HepG2 (cell line): Measurements from ENCODE around the gene SH2D5. TPM values are rescaled to one million over a fixed set of nuclear protein-coding genes. Genes with fewer than 3 reads are reported as not detected.

ENCODE experiments used
- ATAC-seq: fragments of 200-7000 bp; cut with Tn5 transposase; 3 replicates; pipeline ENCODE4 v1.9.1; 2020; ENCODE audit warnings: mild to moderate bottlenecking, moderate library complexity
- BruUV-seq: library from RNA; stranded (reverse); fragments of 400-500 nt; replicated peaks from 2 replicates; lab custom pipeline; 2021; lab: Mats Ljungman, UMichigan
- CTCF ChIA-PET: fragments of 300-600 bp; formaldehyde crosslinking; extraction: SDS; loops from one replicate; lab custom pipeline; 2021; ENCODE audit warnings: low total read pairs, inconsistent platforms, low intra/inter-chr PET ratio; lab: Yijun Ruan, JAX
- POLR2A ChIA-PET: fragments of 350-600 bp; sonication (Branson Sonifier 250); formaldehyde crosslinking; loops from one replicate; lab custom pipeline; 2020; ENCODE audit warnings: antibody characterized with exemption, inconsistent platforms; lab: Yijun Ruan, JAX
- DNase-seq: peaks from one replicate; pipeline ENCODE4 v3.0.0-alpha.2; 2015; ENCODE audit warnings: low spot score
- FAIRE-seq: peaks from 3 replicates; lab custom pipeline; 2011; peaks lifted over from hg19 to GRCh38; lab: Jason Lieb, UNC
- H2AFZ ChIP-seq: one replicate; pipeline ENCODE4 v1.6.1; 2011; ENCODE audit warnings: low read length, inconsistent platforms
- H3K27ac ChIP-seq: fragments of 300-600 bp; 3 replicates; pipeline ENCODE4 v1.8.0; 2011; ENCODE audit warnings: mixed run types, mild to moderate bottlenecking, mixed read lengths, low read length, inconsistent platforms; ENCODE audit not compliant: insufficient read depth; ENCODE audit errors: extremely low read length
- H3K27me3 ChIP-seq, 2 experiments: fragments of 200-600 bp in 1 of 2; 2 replicates in 1 of 2; 3 replicates in 1 of 2; pipeline versions ENCODE4 v1.6.0 to v1.8.0; 2011; ENCODE audit warnings: low read length in 2 of 2, mild to moderate bottlenecking in 2 of 2, moderate library complexity in 2 of 2, inconsistent platforms in 1 of 2; ENCODE audit not compliant: insufficient read depth in 2 of 2, control insufficient read depth in 1 of 2
- H3K36me3 ChIP-seq, 2 experiments: fragments of 200-600 bp in 1 of 2; replicated peaks in 1 of 2; 2 replicates in 1 of 2; 3 replicates in 1 of 2; pipeline versions ENCODE4 v1.5.1 to v1.8.0; 2011; ENCODE audit warnings: low read length in 2 of 2, inconsistent platforms in 1 of 2; ENCODE audit not compliant: insufficient read depth in 2 of 2, control insufficient read depth in 1 of 2
- H3K4me1 ChIP-seq: 2 replicates; pipeline ENCODE4 v1.5.1; 2012; ENCODE audit warnings: low read length, inconsistent platforms; ENCODE audit not compliant: insufficient read depth
- H3K4me2 ChIP-seq: 2 replicates; pipeline ENCODE4 v1.6.0; 2011; ENCODE audit warnings: low read depth, low read length, inconsistent platforms
- H3K4me3 ChIP-seq, 3 experiments: fragments of 200-600 bp in 1 of 3; sonication (generic), shearing (Covaris generic) in 1 of 3; replicated peaks in 1 of 3; 2 replicates each; pipeline ENCODE4 v1.5.1; 2011 to 2016; ENCODE audit warnings: low read length in 3 of 3, inconsistent platforms in 2 of 3, low read depth in 2 of 3, mild to moderate bottlenecking in 2 of 3, control low read depth in 1 of 3, mixed read lengths in 1 of 3; ENCODE audit not compliant: insufficient read depth in 1 of 3
- H3K79me2 ChIP-seq: one replicate; pipeline ENCODE4 v1.6.1; 2011; ENCODE audit warnings: low read length, inconsistent platforms; ENCODE audit not compliant: insufficient read depth
- H3K9ac ChIP-seq: 2 replicates; pipeline ENCODE4 v1.6.0; 2011; ENCODE audit warnings: mild to moderate bottlenecking, low read depth, low read length, inconsistent platforms; ENCODE audit not compliant: insufficient read depth
- H3K9me3 ChIP-seq: 2 replicates; pipeline ENCODE4 v1.5.1; 2012; ENCODE audit warnings: mild to moderate bottlenecking, low read length
- H4K20me1 ChIP-seq: 2 replicates; pipeline ENCODE4 v1.6.0; 2011; ENCODE audit warnings: inconsistent platforms, mild to moderate bottlenecking, low read length, moderate library complexity; ENCODE audit not compliant: insufficient read depth
- EZH2 ChIP-seq: conservative IDR thresholded peaks from 2 replicates; pipeline ENCODE4 v1.6.1; 2012; ENCODE audit warnings: mild to moderate bottlenecking, low read depth, low read length, moderate library complexity
- FOXM1 ChIP-seq: sonication (generic); formaldehyde crosslinking; IDR thresholded peaks from 2 replicates; pipeline ENCODE4 v1.5.0; 2020; ENCODE audit warnings: missing genetic modification reagents
- HNRNPK ChIP-seq: fragments of 200-400 bp; formaldehyde crosslinking; IDR thresholded peaks from 2 replicates; pipeline ENCODE4 v1.6.1; 2018; ENCODE audit warnings: low read length, low read depth, moderate library complexity, mild to moderate bottlenecking; ENCODE audit not compliant: poor library complexity, severe bottlenecking
- NAIF1 ChIP-seq: sonication (generic); formaldehyde crosslinking; IDR thresholded peaks from 2 replicates; pipeline ENCODE4 v1.5.0; 2020; ENCODE audit warnings: mild to moderate bottlenecking, missing genetic modification reagents, borderline replicate concordance
- PAXIP1 ChIP-seq: sonication (generic); formaldehyde crosslinking; conservative IDR thresholded peaks from 2 replicates; pipeline ENCODE4 v1.4.0; 2020; ENCODE audit warnings: mild to moderate bottlenecking, missing genetic modification reagents, moderate library complexity
- RFX1 ChIP-seq: fragments of 450-650 bp; IDR thresholded peaks from 2 replicates; pipeline ENCODE4 v1.6.1; 2017
- SAP130 ChIP-seq: IDR thresholded peaks from 2 replicates; pipeline ENCODE4 v1.6.1; 2016; ENCODE audit warnings: low read depth
- SP5 ChIP-seq: IDR thresholded peaks from 2 replicates; pipeline ENCODE4 v1.6.1; 2016; ENCODE audit warnings: low read depth, borderline replicate concordance
- ZBTB21 ChIP-seq: sonication (generic); formaldehyde crosslinking; IDR thresholded peaks from 2 replicates; pipeline ENCODE4 v1.4.0; 2020; ENCODE audit warnings: missing genetic modification reagents
- ZBTB40 ChIP-seq, 2 experiments: fragments of 450-650 bp in 1 of 2; sonication (generic) in 1 of 2; formaldehyde crosslinking in 1 of 2; IDR thresholded peaks; 2 replicates each; pipeline versions ENCODE4 v1.6.1 to v1.8.0; 2016 to 2022; ENCODE audit warnings: antibody characterized with exemption in 1 of 2, mild to moderate bottlenecking in 1 of 2, missing genetic modification reagents in 1 of 2
- ZNF556 ChIP-seq: sonication (generic); formaldehyde crosslinking; IDR thresholded peaks from 2 replicates; pipeline ENCODE4 v1.4.0; 2020; ENCODE audit warnings: mild to moderate bottlenecking, missing genetic modification reagents, borderline replicate concordance
- ZNF768 ChIP-seq: sonication (generic); formaldehyde crosslinking; IDR thresholded peaks from 2 replicates; pipeline ENCODE4 v1.4.0; 2020; ENCODE audit warnings: missing genetic modification reagents
- WGBS: methylation state at CpG from one replicate; pipeline ENCODE4 v1.1.6; 2017; ENCODE audit warnings: low lambda C conversion rate; 5-methylcytosine and 5-hydroxymethylcytosine counted together
- in situ Hi-C: cut with HindIII; loops from 2 replicates; pipeline ENCODE4 v1.10.0; 2017; ENCODE audit warnings: low pct_unique_long_range_greater_than_20kb; ENCODE audit not compliant: extremely low pct_ligation_motif_present
- intact Hi-C: fragments of 100-400 bp; cut with micrococcal nuclease; formaldehyde crosslinking; loops from one replicate; pipeline ENCODE4 v1.10.0; 2022; ENCODE audit not compliant: unreplicated experiment
- polyA plus RNA-seq, 8 experiments: library from polyadenylated mRNA; depleted of rRNA in 3 of 8; stranded (reverse) in 7 of 8; unstranded in 1 of 8; fragments of >200 nt; fragmentation: Illumina TruSeq in 4 of 8; extraction: Trizol in 4 of 8; gene quantifications; 2 replicates each; pipeline versions ENCODE4 v1.2.1 to v1.2.3, GENCODE V29; 2011 to 2016; ENCODE audit warnings: low read depth in 4 of 8, missing spikeins in 1 of 8, mixed read lengths in 1 of 8; ENCODE audit not compliant: insufficient read depth in 1 of 8
- total RNA-seq, 5 experiments: library from RNA; depleted of rRNA; stranded (reverse); fragments of >200 nt; fragmentation: Illumina TruSeq; extraction: Trizol; gene quantifications; 2 replicates each; pipeline ENCODE4 v1.2.3, GENCODE V29; 2016; ENCODE audit warnings: low read depth in 1 of 5

Gene SH2D5
- total and polyA plus RNA-seq, 2 of the 13 experiments (the other 11 are each of a cell fraction or from before 2014, with no cell fraction given), result 1.2 to 3.4 TPM

DNA sequence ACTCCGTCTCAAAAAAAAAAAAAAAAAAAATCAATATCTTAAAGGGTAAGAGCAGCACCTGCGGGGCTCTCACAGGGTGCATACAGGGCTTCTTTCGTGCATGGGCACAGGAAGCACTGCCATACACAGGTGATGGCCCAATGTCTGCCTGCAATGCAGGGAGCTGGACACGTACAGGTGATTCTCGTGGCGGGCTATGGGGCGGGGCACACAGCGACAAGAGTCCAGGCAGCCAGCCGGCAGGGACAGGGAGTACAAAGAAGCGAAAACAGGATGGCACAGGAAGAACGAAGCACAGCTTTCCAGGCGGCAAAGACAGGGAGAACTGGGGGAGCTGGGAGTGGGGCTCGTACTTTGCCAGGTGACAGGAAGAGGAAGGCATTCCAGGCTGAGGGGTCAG, 16.3 kb downstream of the SH2D5 start:
- no TSS peak for BruUV-seq
- WGBS, result 22% methylated on average over 13 of the region's 13 CpGs
- Histone ChIP-seq H3K36me3 (no peaks in the 10 kb centered on the region), H3K27ac (no peak overlapping the region), H3K79me2 (no peaks in the 10 kb centered on the region), H3K4me1 (peaks cover 30% of the 10 kb centered on the region), H3K9me3 (no peaks in the 10 kb centered on the region), H4K20me1 (no peaks in the 10 kb centered on the region), H3K4me3 (no peak overlapping the region; a peak in 1 of 6 replicates), H3K4me2 (peak overlapping the region; percentile 52; the same call in 1 of the 2 replicates), H3K27me3 (peaks cover 8 to 28% of the 10 kb centered on the region in 2 experiments), H2AFZ (no peak overlapping the region), H3K9ac (no peak overlapping the region)
- in situ Hi-C loops (no loop called here), intact Hi-C loops (no loop called here)
- ChIA-PET POLR2A (no interaction called here), CTCF (no interaction called here)
- ATAC-seq, result no peak
- DNase-seq, result no peak
- FAIRE-seq, result no peak
- TF ChIP-seq FOXM1 (CRISPR knock-in tag), result no peak
- TF ChIP-seq ZBTB40 (IDR thresholded peaks at IDR 0.05), result no peak
- TF ChIP-seq ZBTB40 (CRISPR knock-in tag; IDR thresholded peaks at IDR 0.05), result no peak
- TF ChIP-seq EZH2, result no peak
- no peak for TF ChIP-seq HNRNPK
- no peak for TF ChIP-seq NAIF1 (CRISPR knock-in tag)
- TF ChIP-seq ZNF556 (CRISPR knock-in tag), result no peak
- TF ChIP-seq RFX1, result no peak
- TF ChIP-seq PAXIP1 (CRISPR knock-in tag), result no peak
- TF ChIP-seq ZNF768, result peak; percentile 84
- 0 out of 2 replicates have a peak, but pooled peaks have one; percentile 7 for TF ChIP-seq SP5
- TF ChIP-seq ZBTB21 (CRISPR knock-in tag), result no peak
- 0 out of 2 replicates have a peak, but pooled peaks have one; percentile 14 for TF ChIP-seq SAP130
